Pancreas (tissue), 10 donors: ENCODE data around the gene ENKD1. TPM values are rescaled to one million over a fixed set of nuclear protein-coding genes. Genes with fewer than 3 reads are reported as not detected.

ENCODE experiments used
- ATAC-seq, 4 donors: fragments of 200-7000 bp; cut with Tn5 transposase; one replicate each; pipeline versions ENCODE4 v1.8.0 to v1.9.1; 2020; ENCODE audit warnings: mild to moderate bottlenecking in 4 of 4, moderate library complexity in 4 of 4
- DNase-seq, 6 donors: peaks; one replicate each; pipeline ENCODE4 v3.0.0-alpha.2; 2020
- FAIRE-seq: peaks from 2 replicates; lab custom pipeline; 2012; peaks lifted over from hg19 to GRCh38; lab: Jason Lieb, UNC
- H3K27ac ChIP-seq, 4 donors: fragments of 200-600 bp; sonication (generic); 1 replicate in 3 of 4; 2 replicates in 1 of 4; pipeline versions ENCODE4 v1.5.0 to v1.8.0; 2020
- H3K27me3 ChIP-seq, 4 donors: fragments of 200-600 bp; one replicate each; pipeline ENCODE4 v1.8.0; 2021
- H3K36me3 ChIP-seq, 3 donors: fragments of 200-600 bp; sonication (generic) in 1 of 3; one replicate each; pipeline versions ENCODE4 v1.5.0 to v1.8.0; 2020 to 2021
- H3K4me1 ChIP-seq, 3 donors: fragments of 200-600 bp; one replicate each; pipeline ENCODE4 v1.8.0; 2021
- H3K4me3 ChIP-seq, 4 donors: fragments of 200-600 bp; sonication (generic) in 2 of 4; one replicate each; pipeline versions ENCODE4 v1.5.0 to v1.8.0; 2020 to 2021
- H3K9me3 ChIP-seq, 4 donors: fragments of 200-600 bp; one replicate each; pipeline ENCODE4 v1.8.0; 2021
- CTCF ChIP-seq, 4 donors: fragments of 200-600 bp; sonication (generic) in 3 of 4; IDR thresholded peaks; one replicate each; pipeline versions ENCODE4 v1.5.0 to v1.8.0; 2021; ENCODE audit warnings: antibody characterized with exemption in 4 of 4
- WGBS, 2 donors: extraction: QIAGEN DNeasy Blood & Tissue Kit; methylation state at CpG; one replicate each; pipeline ENCODE4 v1.1.7; 2013; 5-methylcytosine and 5-hydroxymethylcytosine counted together
- intact Hi-C, 3 donors: fragments of 100-400 bp; cut with DNase I; formaldehyde crosslinking; loops; one replicate each; pipeline versions ENCODE4 v1.11.1 to v1.14.2; 2022
- polyA plus RNA-seq, 2 donors: library from polyadenylated mRNA; stranded (reverse); fragments of 200-250 nt; gene quantifications; one replicate each; pipeline ENCODE4 v1.2.3, GENCODE V29; 2013
- total RNA-seq, 6 donors: library from RNA; stranded (reverse); fragmentation: NEBNext Ultra II Directional in 4 of 6; extraction: Animal tissue kit (Norgen Biotek cat#: 25700) in 4 of 6; gene quantifications; one replicate each; pipeline versions ENCODE4 v1.2.1 to v1.2.4, GENCODE V29; 2021 to 2023
- donor health status: healthy with polysubstance abuse.
- donor health status: DM: no; HTN: no; CAD: no; lungs with moderate emphysema.
- donor health status: DM: no; HTN: no; CAD: no.
- donor health status: control.
- donor health status: control.
- donor health status: Bipolar disorder and iron deficiency.
- donor health status: DM: yes; HTN: yes; CAD: no.
- donor health status: DM: no; HTN: no; CAD: no.
- donor health status: DM: no; HTN: no; CAD: no.
- donor health status: DM: yes; HTN: yes; CAD: no.

The ENKD1 gene
- total RNA-seq (10 to 100 TPM; 24.3 to 60.1 (median 44.2) TPM), polyA plus RNA-seq (100 to 1,000 TPM; 150 to 171 TPM)

- Histone ChIP-seq H3K9me3 (no peaks in the 10 kb centered on the region), H3K4me1 (peaks cover 26 to 38% (median 32%) of the 10 kb centered on the region in 3 donors), H3K27me3 (no peaks in the 10 kb centered on the region), H3K4me3 (peak within 1 kb of the TSS; percentile 83 to 94 (median 87)), H3K27ac (peak within 1 kb of the TSS; percentile 71 to 93 (median 83)), H3K36me3 (no peaks in the 10 kb centered on the region)
- FAIRE-seq, result no peak
- WGBS, 2 donors, result 8 to 9% methylated on average over 75 to 78 of the region's 78 CpGs
- ATAC-seq, result peak; percentile 67 to 79 (median 72)
- peak; percentile 87 to 96 (median 90) for DNase-seq
- TF ChIP-seq CTCF (IDR thresholded peaks at IDR 0.05), result no peak
- intact Hi-C loops, result loop anchor here in 1 of 3 donors (10.0 kb wide), 1 partner anchor 142 kb away; the partner anchor contains the start of gene RIPOR1
Measured at GRCh38 chr16:67666559-67667452, at the start of gene ENKD1, which contains the start of gene C16orf86. TSS of gene ENKD1 (minus strand) at chr16:67666750. CDS start at chr16:67666442, 308 bp downstream. TSS of gene C16orf86 (plus strand) at chr16:67666814. CDS start at chr16:67666971, 157 bp downstream.

GRCh38 chr16:67716097-67716496 is 49.5 kb upstream of the ENKD1 start:
- Histone ChIP-seq H3K27ac (peak overlapping the region in 1 of 4 donors; percentile 15), H3K4me3 (no peak overlapping the region), H3K36me3 (no peaks in the 10 kb centered on the region), H3K9me3 (no peaks in the 10 kb centered on the region), H3K4me1 (peaks cover 3 to 31% (median 10%) of the 10 kb centered on the region in 3 donors), H3K27me3 (no peaks in the 10 kb centered on the region)
- FAIRE-seq, result no peak
- WGBS, 2 donors, result 17 to 27% methylated on average over 2 of the region's 2 CpGs
- peak in 2 of 4 donors; percentile 4 to 9 for ATAC-seq
- intact Hi-C loops, result no loop called here
- TF ChIP-seq CTCF (IDR thresholded peaks at IDR 0.05), result no peak
- DNase-seq, result no peak

GRCh38 chr16:67714522-67714921 is 48.0 kb upstream of the ENKD1 start:
- H3K27me3 ChIP-seq, result no peaks in the 10 kb centered on the region
- ATAC-seq (no peak), DNase-seq (no peak), FAIRE-seq (no peak)
- H3K4me1 ChIP-seq, result peaks cover 3 to 27% (median 10%) of the 10 kb centered on the region in 3 donors
- H3K9me3 ChIP-seq, result no peaks in the 10 kb centered on the region
- no peak for TF ChIP-seq CTCF (IDR thresholded peaks at IDR 0.05)
- H3K4me3 ChIP-seq, result no peak overlapping the region
- 55 to 82% methylated on average over 1 of the region's 1 CpG for WGBS, 2 donors
- no peak overlapping the region for H3K27ac ChIP-seq
- no peaks in the 10 kb centered on the region for H3K36me3 ChIP-seq
- intact Hi-C loops, result no loop called here

GRCh38 chr16:67713647-67714273 is 47.2 kb upstream of the ENKD1 start:
- Histone ChIP-seq H3K27ac (no peak overlapping the region), H3K9me3 (no peaks in the 10 kb centered on the region), H3K36me3 (no peaks in the 10 kb centered on the region), H3K4me1 (peaks cover 3 to 27% (median 10%) of the 10 kb centered on the region in 3 donors), H3K4me3 (no peak overlapping the region), H3K27me3 (no peaks in the 10 kb centered on the region)
- DNase-seq (peak in 1 of 6 donors; percentile 6), FAIRE-seq (no peak), ATAC-seq (no peak)
- TF ChIP-seq CTCF (IDR thresholded peaks at IDR 0.05), result no peak
- intact Hi-C loops, result no loop called here
- 83 to 89% methylated on average over 5 of the region's 5 CpGs for WGBS, 2 donors
